ENCODE data around the gene AMN1.

- TF ChIP-seq EZH2 (IDR thresholded peaks at IDR 0.05) (no peak), POLR2AphosphoS5 (IDR thresholded peaks at IDR 0.05; ENCODE audit: borderline replicate concordance, low read depth, low read length) (no peak)
Observed at GRCh38 chr12:31742891-31743290, 14.1 kb upstream of the AMN1 start.

Measured in SK-N-MC (cell line).